Fibroblast of pulmonary artery (primary cell): ENCODE results near the gene RRM2.

ENCODE experiments used
- DNase-seq: peaks from one replicate; pipeline ENCODE4 v3.0.0-alpha.2; 2010; ENCODE audit warnings: low read depth
- H3K4me3 ChIP-seq: replicated peaks from 2 replicates; pipeline ENCODE4 v1.5.1; 2011; ENCODE audit warnings: low read depth, mild to moderate bottlenecking, control low read depth, low read length, moderate library complexity
- TF ChIP-seq, protein P1 (sequence below): IDR thresholded peaks from 2 replicates; pipeline ENCODE4 v1.5.1; 2011; ENCODE audit warnings: mild to moderate bottlenecking, control low read depth, low read length, inconsistent platforms; ENCODE audit errors: missing control alignments

Gene RRM2

DNA sequence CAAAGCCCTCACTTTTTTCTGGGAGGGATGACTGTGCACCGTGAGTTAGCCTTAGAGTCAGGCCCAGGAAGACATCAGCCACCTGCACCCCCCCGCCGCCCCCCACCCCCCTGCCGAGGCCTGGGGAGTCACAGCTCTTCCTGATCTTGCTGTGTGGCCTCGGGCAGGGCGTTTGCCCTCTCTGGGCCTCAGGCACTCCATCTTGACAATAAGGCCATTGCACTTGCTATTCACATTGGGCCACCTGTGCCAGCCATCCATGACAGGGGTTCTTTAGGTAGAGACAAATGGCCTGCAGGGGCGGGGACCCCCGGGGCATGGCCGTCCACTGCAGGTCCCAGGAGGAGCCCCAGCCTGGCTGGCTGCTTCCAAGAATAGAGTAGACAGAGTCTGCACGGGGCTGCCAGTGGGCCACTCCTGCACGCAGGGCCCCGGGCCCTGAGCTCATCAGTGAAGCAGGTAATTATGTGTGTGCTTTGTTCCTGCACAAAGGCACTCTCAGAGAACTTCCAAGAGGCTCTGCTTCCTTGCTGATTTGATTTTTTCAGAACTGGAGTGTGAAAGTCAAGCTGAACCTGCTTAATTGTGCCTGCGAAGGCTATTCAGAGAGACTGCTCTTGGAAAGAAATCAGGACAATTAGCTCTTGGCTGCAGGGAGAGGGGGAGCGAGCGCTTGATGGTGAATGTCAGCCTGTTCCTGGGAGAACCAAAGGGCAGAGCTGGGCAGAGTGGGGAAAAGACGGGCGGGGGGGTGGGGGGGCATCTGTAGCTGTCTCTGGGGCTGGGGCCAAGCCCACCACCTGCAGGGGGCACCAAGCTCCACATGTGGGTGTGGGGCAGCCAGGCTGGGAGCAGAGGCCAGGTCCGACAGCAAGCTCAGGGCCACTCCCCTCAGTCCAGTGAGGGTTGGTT is 40.3 kb downstream of the RRM2 start:
- H3K4me3 ChIP-seq = no peak overlapping the region
- TF ChIP-seq, protein P1, sequence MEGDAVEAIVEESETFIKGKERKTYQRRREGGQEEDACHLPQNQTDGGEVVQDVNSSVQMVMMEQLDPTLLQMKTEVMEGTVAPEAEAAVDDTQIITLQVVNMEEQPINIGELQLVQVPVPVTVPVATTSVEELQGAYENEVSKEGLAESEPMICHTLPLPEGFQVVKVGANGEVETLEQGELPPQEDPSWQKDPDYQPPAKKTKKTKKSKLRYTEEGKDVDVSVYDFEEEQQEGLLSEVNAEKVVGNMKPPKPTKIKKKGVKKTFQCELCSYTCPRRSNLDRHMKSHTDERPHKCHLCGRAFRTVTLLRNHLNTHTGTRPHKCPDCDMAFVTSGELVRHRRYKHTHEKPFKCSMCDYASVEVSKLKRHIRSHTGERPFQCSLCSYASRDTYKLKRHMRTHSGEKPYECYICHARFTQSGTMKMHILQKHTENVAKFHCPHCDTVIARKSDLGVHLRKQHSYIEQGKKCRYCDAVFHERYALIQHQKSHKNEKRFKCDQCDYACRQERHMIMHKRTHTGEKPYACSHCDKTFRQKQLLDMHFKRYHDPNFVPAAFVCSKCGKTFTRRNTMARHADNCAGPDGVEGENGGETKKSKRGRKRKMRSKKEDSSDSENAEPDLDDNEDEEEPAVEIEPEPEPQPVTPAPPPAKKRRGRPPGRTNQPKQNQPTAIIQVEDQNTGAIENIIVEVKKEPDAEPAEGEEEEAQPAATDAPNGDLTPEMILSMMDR = no peak
- DNase-seq = no peak

DNA sequence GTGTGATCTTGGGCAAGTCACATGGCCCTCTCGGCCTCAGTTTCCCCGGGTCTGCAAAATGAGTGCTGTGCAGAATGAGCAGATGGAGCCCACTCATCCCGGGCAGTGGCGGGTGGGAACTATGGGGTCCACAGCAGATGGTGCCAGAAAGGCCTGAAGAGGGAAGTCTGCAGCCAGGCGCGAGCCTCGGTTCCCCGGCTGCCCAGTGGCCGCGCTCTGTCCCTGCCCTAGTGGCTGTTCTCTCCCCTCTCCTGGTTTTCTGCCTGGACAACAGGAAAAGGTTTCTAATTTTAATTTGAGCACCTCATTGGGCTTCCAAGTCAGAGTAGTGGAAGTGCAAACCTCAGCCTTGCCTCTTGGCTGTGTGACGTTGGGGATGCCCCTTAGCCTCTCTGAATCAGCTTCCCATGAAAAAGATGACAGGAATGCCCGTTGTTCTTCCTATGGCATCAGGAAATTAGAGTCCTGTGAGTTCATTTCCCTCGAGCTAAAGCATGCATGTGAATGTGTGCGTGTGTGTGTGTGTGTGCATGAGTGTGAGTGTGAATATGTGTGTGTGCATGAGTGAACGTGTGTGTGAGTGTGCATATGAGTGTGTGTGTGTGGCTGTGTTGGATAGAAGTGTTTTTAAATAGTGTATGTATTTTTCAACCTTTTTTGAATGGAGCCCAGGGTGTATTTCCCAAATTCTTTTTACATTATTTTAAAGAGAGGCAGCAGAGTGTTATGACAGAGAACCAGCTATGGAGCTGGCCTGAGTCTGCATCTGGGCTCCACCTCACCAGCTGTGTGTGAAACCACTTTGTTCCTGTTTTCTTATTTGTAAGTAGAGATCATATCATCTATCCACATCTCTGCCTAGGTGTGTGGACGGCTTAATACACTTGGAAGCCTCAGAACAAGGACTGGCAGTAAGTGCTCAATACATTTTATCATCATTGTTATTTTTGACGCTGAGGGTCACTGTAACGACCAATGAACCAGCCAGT is 41.3 kb downstream of the RRM2 start:
- TF ChIP-seq, protein P1 = no peak
- no peak overlapping the region for H3K4me3 ChIP-seq
- DNase-seq = peak; percentile 15

DNA sequence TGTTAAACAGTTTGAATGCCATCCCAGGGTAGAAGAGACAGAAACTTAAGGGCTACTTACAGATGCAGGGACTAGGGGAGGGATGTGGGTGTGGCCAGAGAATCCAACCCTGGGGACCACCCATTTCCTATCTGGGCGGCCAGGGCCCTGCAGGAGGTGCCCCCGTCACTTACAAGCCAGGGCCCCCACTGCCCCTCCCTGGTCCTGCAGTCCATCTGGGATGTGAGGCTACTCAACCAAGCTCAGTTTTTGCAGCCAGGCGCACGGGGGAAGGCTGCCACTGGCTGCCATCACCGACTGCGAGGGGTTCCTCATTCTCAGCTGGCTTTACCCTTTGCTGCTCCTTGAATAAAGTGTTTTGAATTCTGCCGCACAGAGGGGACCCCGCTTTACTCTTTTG is 42.1 kb downstream of the RRM2 start:
- H3K4me3 ChIP-seq = no peak overlapping the region
- TF ChIP-seq, protein P1 = no peak
- no peak for DNase-seq

DNA sequence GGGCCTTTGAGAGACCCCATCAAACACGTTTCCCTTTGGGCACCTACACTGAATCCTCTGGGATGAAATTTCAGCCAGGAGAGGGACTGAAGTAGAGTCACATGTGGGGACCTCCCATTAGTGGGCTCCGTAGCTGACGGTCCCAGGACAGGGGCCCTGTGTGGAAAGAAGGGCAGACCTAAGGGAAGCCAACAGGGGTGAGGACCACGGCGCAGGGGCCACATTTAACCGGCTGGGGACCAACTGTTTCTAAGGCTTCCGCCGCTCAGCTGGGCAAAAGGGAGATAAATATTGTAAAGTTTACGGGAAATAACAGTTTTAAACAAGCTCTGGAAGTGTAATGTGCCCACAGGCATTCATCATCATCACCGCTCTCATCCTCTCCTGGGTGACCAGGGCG is 42.7 kb downstream of the RRM2 start:
- DNase-seq = no peak
- TF ChIP-seq, protein P1 = no peak

DNA sequence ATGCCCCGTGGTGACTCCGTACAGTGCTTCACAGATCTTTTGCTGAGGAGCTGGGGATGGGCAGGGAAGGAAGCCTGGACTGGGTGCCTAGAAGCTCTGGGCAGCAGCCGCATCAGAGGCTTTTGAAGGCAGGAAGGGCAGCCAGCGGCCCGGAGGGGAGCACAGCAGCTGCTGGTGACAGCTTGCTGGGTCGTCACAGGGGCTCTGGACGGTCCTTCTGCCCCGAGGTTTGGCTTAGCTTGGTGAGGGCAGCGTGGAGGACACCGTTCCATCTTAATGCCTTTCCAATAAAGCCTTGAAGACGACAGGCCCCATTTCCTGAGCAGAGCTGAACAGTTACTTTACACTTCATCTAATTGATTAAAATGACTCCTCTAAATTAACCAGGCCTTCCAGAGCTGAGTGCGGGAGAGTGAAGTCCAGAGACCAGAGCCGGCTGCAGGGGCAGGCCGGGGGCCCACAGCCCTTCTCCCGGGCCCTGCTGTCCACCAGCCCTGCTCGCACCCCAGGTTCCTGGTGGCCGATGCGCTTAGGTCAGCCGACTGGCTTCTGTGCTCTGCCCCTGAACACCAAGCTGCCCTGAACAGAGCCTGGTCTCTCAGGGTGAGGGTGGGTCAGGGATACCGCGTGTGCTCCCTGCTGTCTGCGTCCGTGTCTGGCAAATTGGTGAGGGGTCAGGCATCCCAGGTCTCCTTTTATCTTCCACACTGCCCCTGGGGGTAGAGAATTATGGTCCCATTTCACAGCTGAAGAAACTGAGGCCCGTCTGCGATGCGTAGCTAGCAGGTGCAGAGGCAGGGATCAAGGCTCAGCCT is 43.5 kb downstream of the RRM2 start:
- TF ChIP-seq, protein P1 = no peak
- no peak overlapping the region for H3K4me3 ChIP-seq
- DNase-seq = no peak

More for the DNA sequence above, 42.7 kb downstream of the RRM2 start:
- H3K4me3 ChIP-seq = no peak overlapping the region

DNA sequence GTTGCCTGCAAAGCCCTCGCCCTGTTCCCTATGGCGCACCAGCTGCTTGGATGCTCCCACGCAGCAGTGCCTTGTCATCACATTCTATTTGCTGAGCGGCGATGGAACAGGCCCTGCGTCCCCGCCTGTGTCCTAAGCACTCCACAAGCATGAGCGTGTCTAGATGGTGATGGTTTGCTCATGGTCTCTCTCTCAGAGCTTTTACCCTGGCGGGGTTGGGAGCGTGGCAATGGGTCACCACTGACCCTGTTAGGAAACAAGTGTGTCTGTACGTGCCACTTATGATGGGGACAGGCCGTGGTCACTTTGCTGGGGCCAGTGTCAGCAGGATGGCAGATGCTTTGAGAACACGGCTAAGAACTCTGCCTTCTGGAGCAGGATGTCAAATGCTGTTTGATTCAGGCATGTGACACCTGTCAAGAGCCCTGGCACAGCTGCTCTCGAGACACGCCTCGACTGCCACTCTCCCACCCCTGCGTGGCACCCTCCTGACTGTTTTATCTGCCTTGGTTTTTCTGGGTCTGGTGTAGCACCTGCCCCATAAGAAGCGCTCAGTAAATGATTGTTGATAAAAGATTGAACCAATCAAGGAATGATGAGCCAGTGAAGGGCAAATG is 44.2 kb downstream of the RRM2 start:
- DNase-seq = no peak
- no peak overlapping the region for H3K4me3 ChIP-seq
- TF ChIP-seq, protein P1 = no peak
